Osteoblast (primary cell): ENCODE measurements around the gene C1orf52. TPM values are rescaled to one million over a fixed set of nuclear protein-coding genes. Genes with fewer than 3 reads are reported as not detected.

Experiments
- DNase-seq: peaks from one replicate; pipeline ENCODE4 v3.0.0; 2011; ENCODE audit warnings: low spot score, mixed read lengths; ENCODE audit not compliant: insufficient read length; ENCODE audit errors: missing footprints
- H2AFZ ChIP-seq: 2 replicates; pipeline ENCODE4 v1.6.0; 2011; ENCODE audit warnings: mild to moderate bottlenecking, low read length
- H3K27ac ChIP-seq: 2 replicates; pipeline ENCODE4 v1.5.1; 2011; ENCODE audit warnings: mild to moderate bottlenecking, low read depth, low read length, moderate library complexity
- H3K27me3 ChIP-seq: 2 replicates; pipeline ENCODE4 v1.6.0; 2012; ENCODE audit warnings: mild to moderate bottlenecking, control low read depth, inconsistent platforms, low read length, moderate library complexity; ENCODE audit not compliant: insufficient read depth
- H3K36me3 ChIP-seq: 2 replicates; pipeline ENCODE4 v1.5.1; 2011; ENCODE audit warnings: mild to moderate bottlenecking, low read length, control low read depth, moderate library complexity; ENCODE audit not compliant: insufficient read depth
- H3K4me1 ChIP-seq: 2 replicates; pipeline ENCODE4 v1.5.1; 2011; ENCODE audit warnings: mild to moderate bottlenecking, low read length, control low read depth, moderate library complexity; ENCODE audit not compliant: insufficient read depth
- H3K4me2 ChIP-seq: 2 replicates; pipeline ENCODE4 v1.6.0; 2011; ENCODE audit warnings: mild to moderate bottlenecking, low read length; ENCODE audit not compliant: insufficient read depth
- H3K4me3 ChIP-seq: fragments of 200-600 bp; sonication (generic); 3 replicates; pipeline ENCODE4 v1.5.1; 2012; ENCODE audit warnings: mild to moderate bottlenecking, low read length, inconsistent platforms; ENCODE audit not compliant: insufficient read depth
- H3K79me2 ChIP-seq: 2 replicates; pipeline ENCODE4 v1.6.0; 2012; ENCODE audit warnings: mild to moderate bottlenecking, low read length, control low read depth, inconsistent platforms; ENCODE audit not compliant: insufficient read depth
- H3K9me3 ChIP-seq: 2 replicates; pipeline ENCODE4 v1.5.1; 2011; ENCODE audit warnings: low read depth, low read length, control low read depth
- H4K20me1 ChIP-seq: 2 replicates; pipeline ENCODE4 v1.6.0; 2012; ENCODE audit warnings: mild to moderate bottlenecking, low read length, control low read depth; ENCODE audit not compliant: insufficient read depth
- total RNA-seq: library from RNA; depleted of rRNA; stranded (reverse); fragments of >200 nt; gene quantifications from 2 replicates; pipeline ENCODE4 v1.2.3, GENCODE V29; 2012
- TF ChIP-seq, protein P1 (sequence below): IDR thresholded peaks from 2 replicates; pipeline ENCODE4 v1.5.1; 2011; ENCODE audit warnings: mild to moderate bottlenecking, low read depth, low read length, moderate library complexity; ENCODE audit errors: extremely low read depth

C1orf52 gene
- total RNA-seq, 1 donor: 13.0 TPM

DNA sequence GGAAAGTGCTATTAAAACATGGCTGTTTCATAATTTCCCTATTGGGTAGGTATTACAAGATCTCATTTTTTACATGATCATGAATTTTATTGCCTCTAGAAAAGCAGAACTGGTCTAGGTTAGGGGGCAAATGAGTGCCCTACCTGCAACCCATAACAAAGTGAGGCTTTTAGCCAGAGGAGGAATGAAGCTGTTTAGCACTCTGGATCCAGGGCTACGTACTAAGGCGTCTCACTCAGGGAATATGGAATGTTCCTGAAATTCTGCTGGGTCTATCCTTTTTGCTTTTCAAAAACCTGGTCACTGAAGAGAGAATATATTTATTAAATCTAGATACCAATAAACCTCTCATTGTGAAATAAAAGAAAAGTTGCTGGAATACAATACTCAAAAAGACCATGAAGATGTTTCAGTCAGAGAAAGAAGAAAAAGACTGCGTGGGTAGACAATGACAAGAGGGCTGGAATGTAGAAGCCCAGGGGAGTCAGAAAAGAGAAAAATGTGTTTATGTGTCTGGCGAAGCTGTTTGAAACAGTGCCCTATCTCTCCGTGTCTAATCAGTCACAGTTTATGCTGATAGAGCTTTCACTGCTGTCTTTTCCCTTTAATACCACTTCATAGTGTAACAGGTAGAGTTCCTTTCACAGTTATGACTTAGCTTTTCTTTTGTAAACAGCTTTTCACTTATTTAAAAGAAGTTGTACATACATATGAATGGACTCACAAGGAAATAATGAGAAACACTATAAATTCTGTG lies 33.7 kb downstream of the C1orf52 start:
- Histone ChIP-seq H3K36me3 (no peaks in the 10 kb centered on the region), H3K4me3 (no peak overlapping the region), H3K9me3 (no peaks in the 10 kb centered on the region), H3K27ac (no peak overlapping the region), H4K20me1 (no peaks in the 10 kb centered on the region), H3K79me2 (no peaks in the 10 kb centered on the region), H2AFZ (no peak overlapping the region), H3K27me3 (no peaks in the 10 kb centered on the region), H3K4me1 (peaks cover 11% of the 10 kb centered on the region), H3K4me2 (peak overlapping the region; percentile 35)
- TF ChIP-seq, protein P1, sequence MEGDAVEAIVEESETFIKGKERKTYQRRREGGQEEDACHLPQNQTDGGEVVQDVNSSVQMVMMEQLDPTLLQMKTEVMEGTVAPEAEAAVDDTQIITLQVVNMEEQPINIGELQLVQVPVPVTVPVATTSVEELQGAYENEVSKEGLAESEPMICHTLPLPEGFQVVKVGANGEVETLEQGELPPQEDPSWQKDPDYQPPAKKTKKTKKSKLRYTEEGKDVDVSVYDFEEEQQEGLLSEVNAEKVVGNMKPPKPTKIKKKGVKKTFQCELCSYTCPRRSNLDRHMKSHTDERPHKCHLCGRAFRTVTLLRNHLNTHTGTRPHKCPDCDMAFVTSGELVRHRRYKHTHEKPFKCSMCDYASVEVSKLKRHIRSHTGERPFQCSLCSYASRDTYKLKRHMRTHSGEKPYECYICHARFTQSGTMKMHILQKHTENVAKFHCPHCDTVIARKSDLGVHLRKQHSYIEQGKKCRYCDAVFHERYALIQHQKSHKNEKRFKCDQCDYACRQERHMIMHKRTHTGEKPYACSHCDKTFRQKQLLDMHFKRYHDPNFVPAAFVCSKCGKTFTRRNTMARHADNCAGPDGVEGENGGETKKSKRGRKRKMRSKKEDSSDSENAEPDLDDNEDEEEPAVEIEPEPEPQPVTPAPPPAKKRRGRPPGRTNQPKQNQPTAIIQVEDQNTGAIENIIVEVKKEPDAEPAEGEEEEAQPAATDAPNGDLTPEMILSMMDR: no peak
- no peak for DNase-seq

DNA sequence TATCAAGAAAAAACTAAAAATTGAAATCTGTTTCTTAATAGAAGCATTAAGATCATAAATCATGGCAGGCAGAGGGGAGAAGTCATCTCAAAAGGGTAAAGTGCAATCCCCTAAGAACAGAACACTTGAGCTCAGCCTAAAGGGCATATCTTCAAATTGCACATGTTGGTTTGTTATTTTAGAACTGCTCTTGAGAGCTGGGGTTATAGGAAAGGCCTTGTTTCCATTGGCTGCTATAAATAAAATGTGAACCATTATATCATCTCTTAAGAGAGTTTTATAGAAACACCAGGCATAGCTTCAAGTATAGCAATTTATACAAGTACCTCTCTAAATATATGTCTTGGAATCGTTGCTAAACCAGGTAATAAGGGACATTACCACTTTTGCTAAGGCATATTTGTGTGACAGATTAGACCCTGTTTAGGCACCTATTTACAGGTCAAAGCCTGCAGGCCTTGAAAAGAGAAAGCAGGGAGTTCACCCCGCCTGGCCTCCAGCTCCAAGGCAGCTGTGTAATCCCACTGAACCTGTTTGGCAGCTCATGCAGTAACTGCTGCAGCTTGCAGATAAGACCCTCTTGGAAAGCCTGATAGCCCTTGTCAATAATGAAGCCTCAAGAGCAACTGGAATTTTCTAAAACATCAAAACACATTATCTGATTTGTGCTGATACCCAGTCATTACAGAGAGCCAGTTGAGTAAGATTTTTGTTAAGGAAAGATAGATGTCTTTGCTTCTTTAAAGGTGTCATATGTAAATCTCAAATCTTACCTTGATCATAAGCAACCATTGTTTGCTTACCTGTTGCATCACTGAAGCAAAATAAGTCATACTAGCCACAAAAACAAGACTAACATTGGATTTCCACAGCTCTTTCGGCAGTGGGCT lies 34.5 kb downstream of the C1orf52 start:
- H3K4me3 ChIP-seq: no peak overlapping the region
- peaks cover 1% of the 10 kb centered on the region for H3K27me3 ChIP-seq
- DNase-seq: no peak
- no peaks in the 10 kb centered on the region for H3K79me2 ChIP-seq
- H4K20me1 ChIP-seq: no peaks in the 10 kb centered on the region
- no peak overlapping the region for H2AFZ ChIP-seq
- no peak overlapping the region for H3K4me2 ChIP-seq
- H3K36me3 ChIP-seq: no peaks in the 10 kb centered on the region
- H3K9me3 ChIP-seq: no peaks in the 10 kb centered on the region
- peaks cover 11% of the 10 kb centered on the region for H3K4me1 ChIP-seq
- TF ChIP-seq, protein P1: no peak
- no peak overlapping the region for H3K27ac ChIP-seq

DNA sequence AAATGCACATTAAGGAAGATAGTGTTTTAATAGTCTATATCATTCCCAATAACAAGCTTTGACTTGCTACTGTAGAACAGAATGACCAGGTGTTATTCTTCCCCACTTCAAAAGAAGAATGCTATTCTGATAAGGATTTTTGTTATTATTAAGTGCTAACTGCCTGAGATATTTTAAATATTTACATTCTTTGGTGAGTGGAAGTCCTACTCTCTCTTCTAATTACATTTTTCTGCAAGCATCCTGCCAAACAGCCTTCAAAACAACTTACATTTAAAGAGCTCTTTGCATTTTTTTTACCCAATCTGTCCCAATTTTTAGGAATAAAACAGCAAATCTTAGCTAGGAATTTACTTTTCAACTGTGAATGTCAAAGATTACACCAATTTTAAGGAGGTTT lies 35.2 kb downstream of the C1orf52 start:
- DNase-seq: no peak
- Histone ChIP-seq H3K27me3 (peaks cover 5% of the 10 kb centered on the region), H3K9me3 (no peaks in the 10 kb centered on the region), H4K20me1 (no peaks in the 10 kb centered on the region), H2AFZ (no peak overlapping the region), H3K36me3 (no peaks in the 10 kb centered on the region), H3K4me1 (peaks cover 11% of the 10 kb centered on the region), H3K4me3 (no peak overlapping the region), H3K4me2 (no peak overlapping the region), H3K27ac (no peak overlapping the region), H3K79me2 (no peaks in the 10 kb centered on the region)
- TF ChIP-seq, protein P1: no peak

DNA sequence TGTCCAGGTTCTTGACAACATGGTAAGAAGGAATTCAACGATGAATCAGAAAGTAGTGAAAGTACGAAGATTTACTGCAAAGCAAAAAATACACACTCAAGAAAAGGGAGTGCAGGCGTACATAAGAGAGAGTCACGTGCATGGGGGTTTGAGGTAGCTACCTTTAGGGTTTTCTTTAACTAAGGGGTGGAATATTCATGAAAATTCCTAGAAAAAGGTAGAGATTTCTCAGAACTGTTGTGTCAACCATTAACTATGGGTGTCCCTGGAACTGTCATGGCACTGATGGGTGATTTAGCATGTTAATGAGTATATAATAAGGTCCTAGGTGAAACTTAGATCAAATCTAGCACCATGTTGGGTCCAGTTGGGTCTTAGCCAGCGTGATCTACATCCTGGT lies 36.1 kb downstream of the C1orf52 start:
- Histone ChIP-seq H3K27me3 (peaks cover 8% of the 10 kb centered on the region), H3K79me2 (no peaks in the 10 kb centered on the region), H3K27ac (no peak overlapping the region), H3K4me2 (no peak overlapping the region), H3K4me3 (no peak overlapping the region), H2AFZ (no peak overlapping the region), H3K4me1 (peaks cover 11% of the 10 kb centered on the region), H4K20me1 (no peaks in the 10 kb centered on the region), H3K9me3 (no peaks in the 10 kb centered on the region), H3K36me3 (no peaks in the 10 kb centered on the region)
- TF ChIP-seq, protein P1: no peak
- DNase-seq: no peak
